ENCODE data around the gene PLEKHG4. TPM values are rescaled to one million over a fixed set of nuclear protein-coding genes. Genes with fewer than 3 reads are reported as not detected.

The PLEKHG4 gene
- total RNA-seq, 1 experiment from 2014 or later, result 38.5 TPM

- CTCF ChIA-PET, result no interaction called here
- Histone ChIP-seq H3K27ac (ENCODE audit: low read depth, low read length) (no peak overlapping the region; the same call in 1 of the 2 replicates), H3K9me3 (ENCODE audit: control insufficient read depth in 1 of 2, insufficient read depth in 1 of 2, low read depth in 1 of 2, low read length in 2 of 2) (no peaks in the 10 kb centered on the region)
These were observed 40.4 kb upstream of the PLEKHG4 start for GRCh38 chr16:67238806-67239470.

More at GRCh38 chr16:67238806-67239470, 40.4 kb upstream of the PLEKHG4 start:
- Histone ChIP-seq H4K20me1 (ENCODE audit: insufficient read depth) (no peaks in the 10 kb centered on the region), H3K4me3 (replicated peaks in 1 of 2; ENCODE audit: low read depth in 1 of 2, low read length in 2 of 2) (no peak overlapping the region), H3K27me3 (ENCODE audit: insufficient read depth, low read length) (no peaks in the 10 kb centered on the region), H3K9ac (ENCODE audit: low read length) (no peak overlapping the region), H3K4me2 (ENCODE audit: low read length) (no peak overlapping the region), H3K9me2 (ENCODE audit: insufficient read depth) (no peaks in the 10 kb centered on the region), H3K36me3 (ENCODE audit: control insufficient read depth in 1 of 2, insufficient read depth in 2 of 2, low read length in 2 of 2) (peaks cover 22 to 41% of the 10 kb centered on the region in 2 experiments), H3K4me1 (ENCODE audit: control insufficient read depth in 1 of 2, insufficient read depth in 2 of 2, low read length in 2 of 2) (peaks cover 30 to 54% of the 10 kb centered on the region in 2 experiments), H2AFZ (ENCODE audit: low read depth, low read length, poor library complexity, severe bottlenecking) (no peak overlapping the region), H3K79me2 (ENCODE audit: insufficient read depth, low read length) (peaks cover 58% of the 10 kb centered on the region)
- no TSS peak for BruUV-seq (replicated peaks)
- intact Hi-C loops (cut with micrococcal nuclease), result no loop called here
- RAD21 ChIA-PET (ENCODE audit: low non-redundant PET in 1 of 2, low total read pairs in 2 of 2, uncharacterized antibody in 2 of 2, unreplicated experiment in 2 of 2), result no interaction called here
- no peak for ATAC-seq
- POLR2A ChIA-PET, result interaction anchor here (1.1 to 1.2 kb wide), 2 partner anchors 8 to 11 kb away, joined by 3 to 4 read pairs; partner anchors contain the start of gene TMEM208
- TF ChIP-seq YY1 (IDR thresholded peaks at IDR 0.05; ENCODE audit: extremely low read depth, insufficient replicate concordance, low read depth, low read length) (no peak), REST (IDR thresholded peaks at IDR 0.05; ENCODE audit: low read depth) (no peak), EZH2 (IDR thresholded peaks at IDR 0.05) (no peak)
- DNase-seq (ENCODE audit: low read depth, low spot score), result no peak

Measured in HCT116 (cell line).